ENCODE measurements around the gene GRIK2. TPM values are rescaled to one million over a fixed set of nuclear protein-coding genes. Genes with fewer than 3 reads are reported as not detected.

The GRIK2 gene
- polyA plus RNA-seq, 1 of the 3 experiments (the other 2 are of a cell fraction) = 0.30 TPM

- TF ChIP-seq FOSL2 (IDR thresholded peaks at IDR 0.05; ENCODE audit: borderline replicate concordance, low read depth) (no peak), CTCF (IDR thresholded peaks at IDR 0.05) (no peak), JUND (IDR thresholded peaks at IDR 0.05) (no peak), EP300 (IDR thresholded peaks at IDR 0.05; ENCODE audit: borderline replicate concordance in 1 of 2, low read depth in 1 of 2, low read length in 1 of 2) (no peak), ZBTB33 (IDR thresholded peaks at IDR 0.05; ENCODE audit: borderline replicate concordance, low read depth) (no peak), POLR2AphosphoS5 (IDR thresholded peaks at IDR 0.05; ENCODE audit: low read depth, low read length) (no peak), SMC3 (IDR thresholded peaks at IDR 0.05; ENCODE audit: low read depth, low read length) (no peak), NRF1 (IDR thresholded peaks at IDR 0.05; ENCODE audit: low read depth, low read length) (no peak), MXI1 (IDR thresholded peaks at IDR 0.05; ENCODE audit: low read depth, low read length) (no peak), GABPA (IDR thresholded peaks at IDR 0.05; ENCODE audit: low read depth) (no peak), MAX (IDR thresholded peaks at IDR 0.05; ENCODE audit: low read depth) (no peak), TCF12 (IDR thresholded peaks at IDR 0.05) (no peak), YY1 (IDR thresholded peaks at IDR 0.05; ENCODE audit: low read depth) (no peak), CHD2 (IDR thresholded peaks at IDR 0.05; ENCODE audit: low read length, partially characterized antibody) (no peak), NFIC (IDR thresholded peaks at IDR 0.05; ENCODE audit: borderline replicate concordance) (no peak), TAF1 (IDR thresholded peaks at IDR 0.05; ENCODE audit: borderline replicate concordance, low read depth, low read length) (no peak)
- TF ChIP-seq, protein P1, sequence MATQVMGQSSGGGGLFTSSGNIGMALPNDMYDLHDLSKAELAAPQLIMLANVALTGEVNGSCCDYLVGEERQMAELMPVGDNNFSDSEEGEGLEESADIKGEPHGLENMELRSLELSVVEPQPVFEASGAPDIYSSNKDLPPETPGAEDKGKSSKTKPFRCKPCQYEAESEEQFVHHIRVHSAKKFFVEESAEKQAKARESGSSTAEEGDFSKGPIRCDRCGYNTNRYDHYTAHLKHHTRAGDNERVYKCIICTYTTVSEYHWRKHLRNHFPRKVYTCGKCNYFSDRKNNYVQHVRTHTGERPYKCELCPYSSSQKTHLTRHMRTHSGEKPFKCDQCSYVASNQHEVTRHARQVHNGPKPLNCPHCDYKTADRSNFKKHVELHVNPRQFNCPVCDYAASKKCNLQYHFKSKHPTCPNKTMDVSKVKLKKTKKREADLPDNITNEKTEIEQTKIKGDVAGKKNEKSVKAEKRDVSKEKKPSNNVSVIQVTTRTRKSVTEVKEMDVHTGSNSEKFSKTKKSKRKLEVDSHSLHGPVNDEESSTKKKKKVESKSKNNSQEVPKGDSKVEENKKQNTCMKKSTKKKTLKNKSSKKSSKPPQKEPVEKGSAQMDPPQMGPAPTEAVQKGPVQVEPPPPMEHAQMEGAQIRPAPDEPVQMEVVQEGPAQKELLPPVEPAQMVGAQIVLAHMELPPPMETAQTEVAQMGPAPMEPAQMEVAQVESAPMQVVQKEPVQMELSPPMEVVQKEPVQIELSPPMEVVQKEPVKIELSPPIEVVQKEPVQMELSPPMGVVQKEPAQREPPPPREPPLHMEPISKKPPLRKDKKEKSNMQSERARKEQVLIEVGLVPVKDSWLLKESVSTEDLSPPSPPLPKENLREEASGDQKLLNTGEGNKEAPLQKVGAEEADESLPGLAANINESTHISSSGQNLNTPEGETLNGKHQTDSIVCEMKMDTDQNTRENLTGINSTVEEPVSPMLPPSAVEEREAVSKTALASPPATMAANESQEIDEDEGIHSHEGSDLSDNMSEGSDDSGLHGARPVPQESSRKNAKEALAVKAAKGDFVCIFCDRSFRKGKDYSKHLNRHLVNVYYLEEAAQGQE (IDR thresholded peaks at IDR 0.05; ENCODE audit: low read depth, low read length) = no peak
- TF ChIP-seq, protein P2, sequence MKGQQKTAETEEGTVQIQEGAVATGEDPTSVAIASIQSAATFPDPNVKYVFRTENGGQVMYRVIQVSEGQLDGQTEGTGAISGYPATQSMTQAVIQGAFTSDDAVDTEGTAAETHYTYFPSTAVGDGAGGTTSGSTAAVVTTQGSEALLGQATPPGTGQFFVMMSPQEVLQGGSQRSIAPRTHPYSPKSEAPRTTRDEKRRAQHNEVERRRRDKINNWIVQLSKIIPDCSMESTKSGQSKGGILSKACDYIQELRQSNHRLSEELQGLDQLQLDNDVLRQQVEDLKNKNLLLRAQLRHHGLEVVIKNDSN (IDR thresholded peaks at IDR 0.05; ENCODE audit: borderline replicate concordance, low read depth) = no peak
- WGBS (ENCODE audit: low lambda C conversion rate) = 48% methylated on average over 3 of the region's 3 CpGs
- DNase-seq = no peak
- CTCF ChIA-PET = no interaction called here
- Histone ChIP-seq H3K27me3 (ENCODE audit: insufficient read depth) (no peaks in the 10 kb centered on the region), H3K27ac (ENCODE audit: low read depth in 2 of 2, low read length in 1 of 2) (no peak overlapping the region), H3K4me3 (ENCODE audit: low read depth in 2 of 2, low read length in 1 of 2) (no peak overlapping the region), H3K4me1 (ENCODE audit: control insufficient read depth in 1 of 2, insufficient read depth in 2 of 2, low read depth in 1 of 2, low read length in 1 of 2) (no peaks in the 10 kb centered on the region; a peak in 1 of 4 replicates), H3K4me2 (no peak overlapping the region), H3K9ac (no peak overlapping the region), H3K9me2 (no peaks in the 10 kb centered on the region), H3K79me2 (ENCODE audit: insufficient read depth) (no peaks in the 10 kb centered on the region), H4K20me1 (ENCODE audit: insufficient read depth) (no peaks in the 10 kb centered on the region), H2AFZ (ENCODE audit: low read depth) (no peak overlapping the region), H3F3A (replicated peaks; ENCODE audit: insufficient read depth) (no peaks in the 10 kb centered on the region), H3K36me3 (replicated peaks in 1 of 2; ENCODE audit: control insufficient read depth in 1 of 2, insufficient read depth in 2 of 2, low read length in 1 of 2) (no peaks in the 10 kb centered on the region), H3K9me3 (no peaks in the 10 kb centered on the region)
- POLR2A ChIA-PET = no interaction called here
Observed at GRCh38 chr6:101482606-101483005, 89.1 kb downstream of the GRIK2 start.
